ENCODE results near the gene NEK5. TPM values are rescaled to one million over a fixed set of nuclear protein-coding genes. Genes with fewer than 3 reads are reported as not detected.

The NEK5 gene
- total and polyA plus RNA-seq, 4 donors: 3.0 to 7.6 (median 6.8) TPM

DNA sequence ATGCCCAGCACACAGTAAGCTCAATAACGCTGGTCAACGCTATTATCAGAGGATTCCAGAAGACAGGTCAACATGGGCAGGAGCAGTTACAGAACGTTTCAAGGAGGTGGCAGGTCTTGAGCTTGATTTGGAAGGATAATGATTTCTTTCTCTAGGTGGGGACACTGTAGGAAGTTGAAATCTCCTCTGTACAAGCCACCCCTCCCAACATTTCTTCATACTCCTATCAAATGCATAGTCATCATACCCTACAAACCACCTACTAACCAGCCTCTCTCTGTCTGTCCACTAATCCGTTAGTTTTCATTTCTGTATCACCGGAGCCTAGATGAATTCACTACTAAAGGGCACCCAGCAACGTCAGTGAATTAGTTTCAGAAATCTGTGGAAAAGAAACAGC, 118.9 kb downstream of the NEK5 start:
- Histone ChIP-seq H3K4me1 (ENCODE audit: control insufficient read depth, insufficient read depth, low read length) (peaks cover 5% of the 10 kb centered on the region), H3K9me3 (ENCODE audit: control insufficient read depth, insufficient read depth, low read length) (no peaks in the 10 kb centered on the region), H3K36me3 (ENCODE audit: control insufficient read depth, insufficient read depth, low read length) (no peaks in the 10 kb centered on the region), H3K27ac (ENCODE audit: low read depth, low read length) (no peak overlapping the region), H3K4me3 (ENCODE audit: low read depth, low read length) (no peak overlapping the region), H3K27me3 (ENCODE audit: control insufficient read depth, insufficient read depth, low read length) (no peaks in the 10 kb centered on the region)
- DNase-seq (ENCODE audit: low read depth in 4 of 6, low spot score in 6 of 6): no peak
- WGBS (ENCODE audit: insufficient coverage): no CpG with 5 or more reads among the region's 6 CpGs

DNA sequence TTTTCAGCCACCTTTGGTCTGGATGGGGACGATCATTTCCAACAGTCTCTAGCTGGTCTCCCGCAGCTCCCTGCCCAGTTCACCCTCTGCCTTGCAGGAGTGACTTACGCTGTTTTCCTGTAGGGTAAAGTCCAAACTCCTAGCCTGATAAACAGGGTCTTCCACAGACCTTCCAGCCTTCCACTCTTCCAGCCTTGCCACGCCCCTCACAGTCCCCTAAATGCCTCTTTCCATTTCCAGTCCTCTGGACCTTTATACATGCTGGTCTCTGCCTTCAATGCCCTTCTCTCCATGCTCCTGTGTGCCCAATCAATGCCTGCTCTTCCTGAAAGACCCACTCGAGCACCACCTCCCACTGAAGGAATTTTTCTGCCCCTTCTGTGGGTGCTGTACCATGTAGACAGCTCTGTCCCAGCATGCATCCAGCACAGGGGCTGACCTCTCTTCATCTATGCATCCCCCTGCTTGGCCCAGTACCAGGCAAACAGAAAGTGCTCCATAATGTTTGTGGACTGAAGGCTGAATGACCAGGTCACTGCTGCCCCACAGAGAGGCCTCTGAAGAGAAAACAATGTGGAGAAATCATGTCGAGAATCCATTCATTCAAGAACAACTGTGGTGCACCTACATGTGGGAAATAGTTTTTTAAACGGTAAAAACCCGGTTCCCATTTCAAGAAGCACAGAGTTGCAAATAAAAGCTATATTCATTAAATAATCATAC, 122.2 kb downstream of the NEK5 start:
- Histone ChIP-seq H3K27me3 (ENCODE audit: control insufficient read depth, insufficient read depth, low read length) (no peaks in the 10 kb centered on the region), H3K4me3 (ENCODE audit: low read depth, low read length) (no peak overlapping the region), H3K9me3 (ENCODE audit: control insufficient read depth, insufficient read depth, low read length) (no peaks in the 10 kb centered on the region), H3K4me1 (ENCODE audit: control insufficient read depth, insufficient read depth, low read length) (peaks cover 9% of the 10 kb centered on the region), H3K36me3 (ENCODE audit: control insufficient read depth, insufficient read depth, low read length) (peaks cover 2% of the 10 kb centered on the region), H3K27ac (ENCODE audit: low read depth, low read length) (no peak overlapping the region)
- WGBS (ENCODE audit: insufficient coverage): 88% methylated on average over 5 of the region's 8 CpGs
- peak in 1 of 6 donors; percentile 15 for DNase-seq (ENCODE audit: low read depth in 4 of 6, low spot score in 6 of 6)

GRCh38 chr13:52005841-52006522, 122.9 kb downstream of the NEK5 start:
- Histone ChIP-seq H3K9me3 (ENCODE audit: control insufficient read depth, insufficient read depth, low read length) (no peaks in the 10 kb centered on the region), H3K27me3 (ENCODE audit: control insufficient read depth, insufficient read depth, low read length) (no peaks in the 10 kb centered on the region), H3K4me3 (ENCODE audit: low read depth, low read length) (no peak overlapping the region), H3K27ac (ENCODE audit: low read depth, low read length) (no peak overlapping the region), H3K36me3 (ENCODE audit: control insufficient read depth, insufficient read depth, low read length) (peaks cover 2% of the 10 kb centered on the region), H3K4me1 (ENCODE audit: control insufficient read depth, insufficient read depth, low read length) (peaks cover 6% of the 10 kb centered on the region)
- no peak for DNase-seq (ENCODE audit: low read depth in 4 of 6, low spot score in 6 of 6)
- 85% methylated on average over 3 of the region's 13 CpGs for WGBS (ENCODE audit: insufficient coverage)

GRCh38 chr13:52004511-52005170, 124.2 kb downstream of the NEK5 start:
- Histone ChIP-seq H3K27me3 (ENCODE audit: control insufficient read depth, insufficient read depth, low read length) (no peaks in the 10 kb centered on the region), H3K9me3 (ENCODE audit: control insufficient read depth, insufficient read depth, low read length) (no peaks in the 10 kb centered on the region), H3K36me3 (ENCODE audit: control insufficient read depth, insufficient read depth, low read length) (peaks cover 2% of the 10 kb centered on the region), H3K4me3 (ENCODE audit: low read depth, low read length) (no peak overlapping the region), H3K4me1 (ENCODE audit: control insufficient read depth, insufficient read depth, low read length) (peaks cover 6% of the 10 kb centered on the region), H3K27ac (ENCODE audit: low read depth, low read length) (no peak overlapping the region)
- whole genome bisulfite sequencing (ENCODE audit: insufficient coverage): 78% methylated on average over 7 of the region's 7 CpGs
- no peak for DNase-seq (ENCODE audit: low read depth in 4 of 6, low spot score in 6 of 6)

DNA sequence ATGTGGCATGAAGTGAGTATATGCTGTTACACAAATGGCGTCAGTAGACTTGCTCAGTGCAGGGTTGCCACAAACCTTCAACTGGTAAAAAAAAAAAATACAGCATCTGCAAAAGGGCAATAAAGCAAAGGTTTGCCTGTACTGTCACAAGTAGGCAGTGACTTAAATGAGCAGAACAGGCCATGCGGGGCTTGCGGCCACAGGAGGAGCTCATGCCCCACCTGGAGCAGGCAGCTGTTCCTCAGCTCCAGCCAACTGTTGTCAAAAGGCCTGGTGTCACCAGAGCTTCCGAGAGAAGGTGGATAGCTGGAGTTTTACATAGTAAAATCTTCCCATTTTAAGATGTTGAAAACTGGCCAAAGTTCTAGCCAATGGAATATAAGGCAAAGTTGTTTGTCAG, 125.3 kb downstream of the NEK5 start:
- no peak overlapping the region for H3K4me3 ChIP-seq (ENCODE audit: low read depth, low read length)
- 81% methylated on average over 4 of the region's 4 CpGs for WGBS (ENCODE audit: insufficient coverage)
- H3K27me3 ChIP-seq (ENCODE audit: control insufficient read depth, insufficient read depth, low read length): no peaks in the 10 kb centered on the region
- no peak for DNase-seq (ENCODE audit: low read depth in 4 of 6, low spot score in 6 of 6)
- H3K4me1 ChIP-seq (ENCODE audit: control insufficient read depth, insufficient read depth, low read length): peaks cover 10% of the 10 kb centered on the region
- no peak overlapping the region for H3K27ac ChIP-seq (ENCODE audit: low read depth, low read length)
- H3K36me3 ChIP-seq (ENCODE audit: control insufficient read depth, insufficient read depth, low read length): peaks cover 2% of the 10 kb centered on the region
- no peaks in the 10 kb centered on the region for H3K9me3 ChIP-seq (ENCODE audit: control insufficient read depth, insufficient read depth, low read length)

DNA sequence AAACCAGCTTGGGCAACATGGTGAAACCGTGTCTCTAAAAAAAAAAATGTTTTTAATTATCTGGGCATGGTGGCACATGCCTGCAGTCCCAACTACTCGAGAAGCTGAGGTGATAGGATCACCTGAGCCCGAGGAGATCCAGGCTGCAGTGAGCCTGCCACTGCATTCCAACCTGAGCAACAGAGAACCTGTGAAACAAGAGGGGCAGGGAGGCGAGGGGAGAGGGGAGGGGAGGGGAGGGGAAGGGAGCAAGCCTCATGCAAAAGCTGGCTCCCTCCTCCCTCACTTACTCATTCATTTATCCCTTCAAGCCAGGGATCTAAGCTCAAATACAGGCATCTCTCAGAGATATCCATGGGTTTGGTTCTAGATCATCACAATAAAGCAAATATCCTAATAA, 126.5 kb downstream of the NEK5 start:
- 75% methylated on average over 3 of the region's 4 CpGs for WGBS (ENCODE audit: insufficient coverage)
- no peaks in the 10 kb centered on the region for H3K9me3 ChIP-seq (ENCODE audit: control insufficient read depth, insufficient read depth, low read length)
- H3K4me3 ChIP-seq (ENCODE audit: low read depth, low read length): no peak overlapping the region
- H3K36me3 ChIP-seq (ENCODE audit: control insufficient read depth, insufficient read depth, low read length): peaks cover 2% of the 10 kb centered on the region
- no peaks in the 10 kb centered on the region for H3K27me3 ChIP-seq (ENCODE audit: control insufficient read depth, insufficient read depth, low read length)
- peaks cover 10% of the 10 kb centered on the region for H3K4me1 ChIP-seq (ENCODE audit: control insufficient read depth, insufficient read depth, low read length)
- no peak for DNase-seq (ENCODE audit: low read depth in 4 of 6, low spot score in 6 of 6)
- no peak overlapping the region for H3K27ac ChIP-seq (ENCODE audit: low read depth, low read length)

DNA sequence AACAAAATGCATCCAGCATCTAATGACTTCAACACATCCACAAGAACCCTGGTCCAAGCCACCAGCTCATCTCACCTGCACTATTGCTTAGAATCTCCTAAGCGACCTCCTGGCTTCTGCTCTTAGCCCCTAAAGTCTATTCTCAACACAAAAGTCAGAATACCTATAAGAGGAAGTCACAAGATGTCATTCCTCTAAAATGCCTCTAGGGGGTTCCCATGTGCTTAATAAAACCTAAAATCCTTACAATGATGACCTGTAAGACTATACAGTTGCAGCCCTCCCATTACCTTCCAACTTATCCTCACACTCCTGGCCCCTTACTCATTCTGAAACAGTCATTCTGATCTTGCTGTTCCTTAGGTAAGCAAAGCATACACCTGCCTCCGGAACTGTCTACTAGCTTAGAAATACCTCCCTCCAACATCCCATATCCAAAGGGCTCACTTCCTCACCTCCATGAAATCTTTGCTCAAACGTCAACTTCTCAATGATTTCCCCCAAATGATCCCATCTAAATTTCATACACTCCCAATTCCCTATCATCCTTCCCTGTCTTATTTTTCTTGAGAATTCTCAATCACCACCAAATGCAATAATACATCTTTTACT, 127.6 kb downstream of the NEK5 start:
- WGBS (ENCODE audit: insufficient coverage): 62% methylated on average over 3 of the region's 3 CpGs

GRCh38 chr13:51999921-52000320, 129.0 kb downstream of the NEK5 start:
- H3K9me3 ChIP-seq (ENCODE audit: control insufficient read depth, insufficient read depth, low read length): no peaks in the 10 kb centered on the region
- H3K27me3 ChIP-seq (ENCODE audit: control insufficient read depth, insufficient read depth, low read length): no peaks in the 10 kb centered on the region
- DNase-seq (ENCODE audit: low read depth in 4 of 6, low spot score in 6 of 6): no peak
- no peak overlapping the region for H3K4me3 ChIP-seq (ENCODE audit: low read depth, low read length)
- peaks cover 2% of the 10 kb centered on the region for H3K36me3 ChIP-seq (ENCODE audit: control insufficient read depth, insufficient read depth, low read length)
- WGBS (ENCODE audit: insufficient coverage): 82% methylated on average over 1 of the region's 1 CpG
- H3K27ac ChIP-seq (ENCODE audit: low read depth, low read length): no peak overlapping the region
- H3K4me1 ChIP-seq (ENCODE audit: control insufficient read depth, insufficient read depth, low read length): peaks cover 27% of the 10 kb centered on the region

More for the DNA sequence above, 127.6 kb downstream of the NEK5 start:
- Histone ChIP-seq H3K4me3 (ENCODE audit: low read depth, low read length) (no peak overlapping the region), H3K9me3 (ENCODE audit: control insufficient read depth, insufficient read depth, low read length) (no peaks in the 10 kb centered on the region), H3K27ac (ENCODE audit: low read depth, low read length) (no peak overlapping the region), H3K36me3 (ENCODE audit: control insufficient read depth, insufficient read depth, low read length) (peaks cover 2% of the 10 kb centered on the region), H3K27me3 (ENCODE audit: control insufficient read depth, insufficient read depth, low read length) (no peaks in the 10 kb centered on the region), H3K4me1 (ENCODE audit: control insufficient read depth, insufficient read depth, low read length) (peaks cover 17% of the 10 kb centered on the region)
- DNase-seq (ENCODE audit: low read depth in 4 of 6, low spot score in 6 of 6): peak in 2 of 6 donors; percentile 26 to 42

GRCh38 chr13:51999510-51999911, 129.4 kb downstream of the NEK5 start:
- Histone ChIP-seq H3K9me3 (ENCODE audit: control insufficient read depth, insufficient read depth, low read length) (no peaks in the 10 kb centered on the region), H3K27ac (ENCODE audit: low read depth, low read length) (no peak overlapping the region), H3K27me3 (ENCODE audit: control insufficient read depth, insufficient read depth, low read length) (no peaks in the 10 kb centered on the region), H3K36me3 (ENCODE audit: control insufficient read depth, insufficient read depth, low read length) (peaks cover 2% of the 10 kb centered on the region), H3K4me1 (ENCODE audit: control insufficient read depth, insufficient read depth, low read length) (peaks cover 24% of the 10 kb centered on the region), H3K4me3 (ENCODE audit: low read depth, low read length) (no peak overlapping the region)
- DNase-seq (ENCODE audit: low read depth in 4 of 6, low spot score in 6 of 6): peak in 2 of 6 donors; percentile 30 to 48
- 53% methylated on average over 12 of the region's 13 CpGs for WGBS (ENCODE audit: insufficient coverage)
